GM10266 (cell line): Measurements from ENCODE around the gene SHISA5.
"Not testable (repeated sequence)": the region's sequence is repeated elsewhere in the genome, so short reads cannot be mapped to it uniquely, and the experiment has no call there.

Experiments used
- DNase-seq: peaks from one replicate; pipeline ENCODE4 v3.0.0; 2012; ENCODE audit errors: extremely low spot score
- CTCF ChIP-seq: IDR thresholded peaks from 2 replicates; pipeline ENCODE4 v1.5.1; 2012; ENCODE audit warnings: mild to moderate bottlenecking, low read depth; ENCODE audit not compliant: control insufficient read depth, insufficient read depth; ENCODE audit errors: missing control alignments

The SHISA5 gene

GRCh38 chr3:48475188-48475587 is 28.8 kb downstream of the SHISA5 start:
- TF ChIP-seq CTCF = no peak
- DNase-seq = no peak

- no peak for TF ChIP-seq CTCF
- DNase-seq = no peak
Observed at GRCh38 chr3:48474619-48475018, 29.4 kb downstream of the SHISA5 start.

- not testable (repeated sequence) for DNase-seq
Observed at GRCh38 chr3:48474031-48474430, 29.9 kb downstream of the SHISA5 start.

GRCh38 chr3:48473617-48473952 is 30.4 kb downstream of the SHISA5 start:
- TF ChIP-seq CTCF = no peak
- no peak for DNase-seq

GRCh38 chr3:48472923-48473616 is 30.9 kb downstream of the SHISA5 start:
- peak; percentile 42 for TF ChIP-seq CTCF
- peak; percentile 93 for DNase-seq

GRCh38 chr3:48472673-48472922 is 31.4 kb downstream of the SHISA5 start:
- DNase-seq = no peak

GRCh38 chr3:48470286-48470685 is 33.7 kb downstream of the SHISA5 start:
- no peak for DNase-seq
- no peak for TF ChIP-seq CTCF

More at GRCh38 chr3:48472673-48472922, 31.4 kb downstream of the SHISA5 start:
- TF ChIP-seq CTCF = no peak
